ENCODE results near the gene LMTK2.

The LMTK2 gene

DNA sequence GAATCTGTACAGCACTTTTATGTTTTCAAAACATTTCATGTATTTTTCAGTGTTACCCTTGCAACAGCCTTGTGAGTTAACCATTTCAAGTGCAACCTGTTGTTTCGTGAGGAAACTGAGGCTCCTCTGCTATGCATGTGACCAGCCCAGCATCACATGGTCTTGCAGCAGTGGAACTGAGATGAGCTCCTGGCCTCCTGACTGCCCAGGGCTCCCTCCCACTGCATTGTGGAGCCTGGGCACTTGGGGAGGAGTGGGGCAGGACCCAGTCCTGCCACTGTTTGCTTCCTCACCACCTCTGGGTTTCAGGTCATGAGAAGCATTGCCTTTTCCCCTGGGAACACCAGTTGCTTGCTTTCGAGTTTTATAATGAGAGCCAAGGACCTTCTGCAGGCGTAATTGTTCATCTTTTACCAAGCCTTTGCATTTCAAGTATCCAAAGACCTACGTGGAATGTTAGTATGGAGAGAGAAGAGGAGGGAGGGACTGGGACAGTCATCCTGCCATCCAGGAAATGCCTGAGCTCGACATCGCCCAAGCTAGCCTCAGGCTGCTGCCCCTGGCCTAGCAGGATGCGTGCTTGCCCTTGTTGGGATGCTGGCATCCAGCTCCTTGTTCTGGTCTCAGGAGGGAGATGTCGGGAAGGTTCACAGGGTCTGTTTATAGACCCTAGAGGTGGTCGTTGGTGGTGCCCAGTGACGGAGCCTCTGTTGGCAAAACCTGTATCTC, 72.3 kb downstream of the LMTK2 start:
- no peak for DNase-seq

DNA sequence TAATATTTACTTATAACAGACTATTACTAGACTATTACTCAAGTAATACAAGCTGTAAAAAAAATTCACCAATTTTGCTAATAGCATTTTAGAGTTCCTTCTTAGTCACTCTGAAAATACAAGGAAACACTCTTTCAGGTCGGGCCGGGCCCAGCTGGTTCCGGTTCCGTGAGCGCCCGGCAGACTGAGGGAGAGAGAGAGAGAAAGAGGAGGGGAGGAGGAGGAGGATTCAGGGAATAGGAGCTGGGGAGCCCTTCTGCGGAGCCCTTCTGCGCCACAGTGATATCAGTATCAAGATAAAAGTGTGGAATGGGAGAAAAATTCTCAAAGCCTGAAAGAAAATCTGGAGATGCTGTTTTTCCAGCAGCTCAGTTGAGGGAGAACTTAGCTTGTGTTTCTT, 74.1 kb downstream of the LMTK2 start:
- no peak for DNase-seq

DNA sequence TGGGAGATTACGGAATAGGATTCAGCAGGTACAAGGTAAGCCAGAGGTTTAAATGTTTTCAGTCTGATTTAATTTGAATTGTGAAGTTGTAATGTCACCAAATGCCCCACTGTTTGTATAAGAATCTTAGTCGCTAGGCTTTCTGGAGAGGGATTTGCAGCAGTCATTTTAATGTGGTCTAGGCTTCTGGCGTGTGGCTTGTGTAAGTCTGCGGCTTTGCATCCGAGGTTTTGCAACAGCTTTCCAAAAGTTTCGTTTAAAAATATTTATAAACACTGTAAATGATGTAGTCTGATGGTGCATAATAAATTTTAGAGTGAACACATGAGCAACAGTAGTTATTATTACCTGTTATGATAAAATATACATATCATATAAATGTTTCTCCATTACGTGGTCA, 78.4 kb downstream of the LMTK2 start:
- no peak for DNase-seq

DNA sequence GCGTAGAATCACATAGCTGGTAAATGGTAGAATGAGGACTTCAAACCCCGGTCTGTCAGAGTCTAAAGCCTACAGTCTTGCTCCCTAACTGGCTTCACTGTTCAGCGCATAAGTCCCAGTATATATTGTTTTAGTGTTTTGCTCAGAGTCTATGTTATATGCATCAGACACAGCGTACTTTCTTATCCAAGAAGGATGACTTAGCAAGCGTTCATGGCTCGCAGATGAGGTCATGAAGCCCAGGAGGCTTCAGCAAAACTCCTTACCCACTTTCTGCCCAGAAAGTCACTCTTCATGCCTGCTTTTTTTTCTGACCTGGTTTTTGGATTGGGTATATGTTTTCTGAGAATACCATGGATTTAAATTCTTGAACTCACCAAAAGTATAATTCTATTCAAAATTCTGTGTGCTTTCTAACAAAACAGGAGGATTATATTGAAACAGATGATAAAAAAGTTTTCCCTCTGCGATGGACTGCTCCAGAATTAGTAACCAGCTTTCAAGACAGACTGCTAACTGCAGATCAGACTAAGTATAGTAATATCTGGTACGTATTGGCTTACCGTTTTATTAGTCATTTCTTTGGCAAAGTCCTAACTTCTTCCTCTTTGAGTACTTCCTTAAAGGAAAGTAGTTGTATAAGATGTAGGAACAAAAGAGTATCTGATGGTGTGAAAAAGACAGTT, 79.9 kb downstream of the LMTK2 start:
- DNase-seq = no peak

DNA sequence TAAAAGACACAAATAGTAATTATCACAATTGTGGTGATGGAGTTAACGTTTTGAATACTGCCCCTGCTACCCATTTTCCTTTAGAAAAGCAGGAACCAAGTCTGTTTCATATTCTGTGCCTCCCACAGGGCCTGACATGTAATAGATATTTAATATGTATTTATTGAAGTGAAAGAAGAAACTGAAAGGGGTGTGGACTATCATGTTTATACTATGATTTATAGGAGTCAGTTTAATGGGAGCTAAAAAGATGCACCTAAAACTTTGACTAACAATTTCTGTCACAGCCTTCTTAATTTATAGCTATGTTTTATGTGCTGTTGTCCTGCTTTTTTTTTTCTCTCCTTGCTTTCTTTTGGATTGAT, 80.5 kb downstream of the LMTK2 start:
- no peak for DNase-seq

DNA sequence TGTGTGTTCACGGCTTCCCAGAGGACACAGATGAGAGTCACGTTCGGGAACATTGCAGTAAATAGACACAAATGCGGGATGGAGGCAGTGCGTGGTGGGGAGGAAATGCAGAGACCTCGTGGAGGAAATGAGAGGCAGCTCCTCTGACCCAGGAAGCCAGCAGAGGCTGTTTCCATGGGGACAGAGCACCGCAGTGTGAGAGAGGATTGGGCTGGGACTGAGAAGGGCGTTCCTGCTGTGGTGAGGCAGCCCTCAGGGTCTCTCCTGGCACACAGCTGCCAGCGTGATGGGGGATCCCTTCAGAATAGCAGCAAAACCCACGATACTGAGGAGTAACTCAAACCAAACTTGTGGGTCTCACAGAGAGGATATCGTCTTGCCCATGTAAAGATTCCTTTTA, 82.9 kb downstream of the LMTK2 start:
- DNase-seq = no peak

DNA sequence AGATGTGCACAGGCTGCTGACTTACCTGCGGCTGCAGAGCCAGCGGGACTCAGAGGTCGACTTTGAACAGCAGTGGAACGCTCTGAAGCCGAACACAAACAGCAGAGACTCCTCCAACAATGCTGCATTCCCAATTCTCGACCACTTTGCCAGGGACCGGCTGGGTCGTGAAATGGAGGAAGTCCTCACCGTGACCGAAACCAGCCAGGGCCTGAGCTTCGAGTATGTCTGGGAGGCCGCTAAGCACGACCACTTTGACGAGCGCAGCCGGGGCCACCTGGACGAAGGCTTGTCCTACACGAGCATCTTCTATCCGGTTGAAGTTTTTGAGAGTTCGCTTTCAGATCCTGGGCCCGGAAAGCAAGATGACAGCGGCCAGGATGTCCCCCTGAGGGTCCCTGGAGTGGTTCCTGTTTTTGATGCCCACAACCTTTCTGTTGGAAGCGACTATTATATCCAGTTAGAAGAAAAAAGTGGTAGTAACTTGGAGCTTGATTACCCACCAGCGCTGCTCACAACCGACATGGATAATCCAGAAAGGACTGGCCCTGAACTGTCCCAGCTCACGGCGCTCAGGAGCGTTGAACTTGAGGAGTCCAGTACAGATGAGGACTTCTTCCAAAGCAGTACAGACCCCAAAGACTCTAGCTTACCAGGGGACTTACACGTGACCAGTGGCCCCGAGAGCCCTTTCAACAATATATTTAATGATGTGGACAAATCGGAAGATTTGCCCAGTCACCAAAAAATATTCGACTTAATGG, 85.2 kb downstream of the LMTK2 start:
- DNase-seq = no peak

DNA sequence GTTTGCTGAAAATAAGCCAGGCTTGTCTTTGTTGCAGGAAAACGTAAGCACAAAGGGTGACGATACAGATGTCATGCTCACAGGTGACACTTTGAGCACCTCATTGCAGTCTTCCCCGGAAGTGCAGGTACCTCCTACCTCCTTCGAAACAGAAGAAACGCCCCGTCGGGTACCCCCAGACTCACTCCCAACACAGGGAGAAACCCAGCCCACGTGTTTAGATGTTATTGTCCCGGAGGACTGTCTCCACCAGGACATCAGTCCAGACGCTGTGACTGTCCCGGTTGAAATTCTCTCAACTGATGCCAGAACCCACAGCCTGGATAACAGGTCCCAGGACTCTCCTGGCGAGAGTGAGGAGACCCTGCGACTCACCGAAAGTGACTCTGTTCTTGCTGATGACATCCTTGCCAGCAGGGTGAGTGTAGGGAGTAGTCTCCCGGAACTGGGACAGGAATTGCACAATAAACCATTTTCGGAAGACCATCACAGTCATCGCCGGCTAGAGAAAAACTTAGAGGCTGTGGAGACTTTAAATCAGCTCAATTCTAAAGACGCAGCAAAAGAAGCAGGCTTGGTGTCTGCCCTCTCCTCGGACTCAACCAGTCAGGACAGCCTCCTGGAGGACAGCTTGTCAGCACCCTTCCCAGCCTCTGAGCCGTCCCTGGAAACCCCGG, 86.3 kb downstream of the LMTK2 start:
- DNase-seq = no peak

DNA sequence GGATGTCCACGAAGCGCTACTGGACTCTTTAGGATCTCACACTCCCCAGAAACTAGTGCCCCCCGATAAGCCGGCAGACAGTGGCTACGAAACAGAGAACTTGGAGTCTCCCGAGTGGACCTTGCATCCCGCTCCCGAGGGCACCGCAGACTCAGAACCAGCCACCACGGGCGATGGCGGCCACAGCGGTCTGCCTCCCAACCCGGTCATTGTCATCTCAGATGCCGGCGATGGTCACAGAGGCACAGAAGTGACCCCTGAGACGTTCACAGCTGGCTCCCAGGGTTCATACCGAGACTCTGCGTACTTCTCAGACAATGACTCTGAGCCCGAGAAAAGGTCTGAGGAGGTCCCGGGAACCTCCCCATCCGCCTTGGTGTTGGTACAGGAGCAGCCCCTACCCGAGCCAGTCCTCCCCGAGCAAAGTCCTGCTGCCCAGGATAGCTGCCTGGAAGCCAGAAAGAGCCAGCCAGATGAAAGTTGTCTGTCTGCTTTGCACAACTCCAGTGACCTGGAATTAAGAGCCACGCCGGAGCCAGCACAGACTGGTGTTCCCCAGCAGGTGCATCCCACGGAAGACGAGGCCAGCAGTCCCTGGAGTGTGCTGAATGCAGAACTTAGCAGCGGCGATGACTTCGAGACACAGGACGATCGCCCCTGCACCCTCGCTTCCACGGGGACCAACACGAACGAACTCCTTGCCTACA, 87.0 kb downstream of the LMTK2 start:
- DNase-seq = no peak

DNA sequence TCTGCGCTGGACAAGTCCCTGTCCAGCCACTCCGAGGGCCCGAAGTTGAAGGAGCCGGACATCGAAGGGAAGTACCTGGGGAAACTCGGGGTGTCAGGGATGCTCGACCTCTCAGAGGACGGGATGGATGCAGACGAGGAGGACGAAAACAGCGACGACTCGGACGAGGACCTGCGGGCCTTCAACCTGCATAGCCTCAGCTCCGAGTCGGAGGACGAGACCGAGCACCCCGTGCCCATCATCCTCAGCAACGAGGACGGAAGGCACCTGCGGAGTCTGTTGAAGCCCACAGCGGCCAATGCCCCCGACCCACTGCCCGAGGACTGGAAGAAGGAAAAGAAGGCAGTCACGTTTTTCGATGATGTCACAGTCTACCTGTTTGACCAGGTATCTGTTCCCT, 87.5 kb downstream of the LMTK2 start:
- no peak for DNase-seq

DNA sequence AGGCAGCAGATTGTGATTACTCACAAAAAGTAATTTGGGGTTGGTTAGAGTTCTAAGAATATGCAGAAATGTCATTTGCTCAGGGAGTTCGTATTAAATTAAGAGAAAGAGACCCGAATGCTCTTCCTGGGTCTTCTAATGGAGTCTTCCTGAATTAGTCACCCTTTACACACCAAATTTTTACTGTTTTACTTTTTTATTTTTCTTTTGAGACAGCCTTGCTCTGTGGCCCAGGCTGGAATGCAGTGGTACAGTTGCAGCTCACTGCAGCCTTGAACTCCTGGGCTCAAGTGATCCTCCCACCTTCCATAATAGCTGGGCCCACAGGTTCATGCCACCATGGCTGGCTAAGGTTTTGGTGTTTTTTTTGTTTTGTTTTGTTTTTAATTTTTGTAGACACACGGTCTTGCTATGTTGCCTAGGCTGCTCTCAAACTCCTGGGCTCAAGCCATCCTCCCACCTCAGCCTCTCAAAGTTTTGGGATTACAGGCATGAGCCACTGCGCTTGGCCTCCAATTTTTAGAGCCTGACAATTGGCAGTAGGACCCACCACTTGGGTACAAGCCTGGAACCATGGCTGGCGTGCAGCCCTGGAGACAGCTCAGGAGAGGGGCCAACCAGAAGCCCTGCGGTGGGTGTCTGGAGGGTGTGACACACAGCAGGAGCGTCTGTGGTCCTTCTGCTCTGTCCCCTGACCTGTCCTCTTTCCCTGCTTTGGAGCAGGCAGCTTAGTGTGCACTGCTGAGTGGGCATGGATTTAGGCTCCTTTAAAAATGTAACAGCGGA, 88.2 kb downstream of the LMTK2 start:
- DNase-seq = no peak

DNA sequence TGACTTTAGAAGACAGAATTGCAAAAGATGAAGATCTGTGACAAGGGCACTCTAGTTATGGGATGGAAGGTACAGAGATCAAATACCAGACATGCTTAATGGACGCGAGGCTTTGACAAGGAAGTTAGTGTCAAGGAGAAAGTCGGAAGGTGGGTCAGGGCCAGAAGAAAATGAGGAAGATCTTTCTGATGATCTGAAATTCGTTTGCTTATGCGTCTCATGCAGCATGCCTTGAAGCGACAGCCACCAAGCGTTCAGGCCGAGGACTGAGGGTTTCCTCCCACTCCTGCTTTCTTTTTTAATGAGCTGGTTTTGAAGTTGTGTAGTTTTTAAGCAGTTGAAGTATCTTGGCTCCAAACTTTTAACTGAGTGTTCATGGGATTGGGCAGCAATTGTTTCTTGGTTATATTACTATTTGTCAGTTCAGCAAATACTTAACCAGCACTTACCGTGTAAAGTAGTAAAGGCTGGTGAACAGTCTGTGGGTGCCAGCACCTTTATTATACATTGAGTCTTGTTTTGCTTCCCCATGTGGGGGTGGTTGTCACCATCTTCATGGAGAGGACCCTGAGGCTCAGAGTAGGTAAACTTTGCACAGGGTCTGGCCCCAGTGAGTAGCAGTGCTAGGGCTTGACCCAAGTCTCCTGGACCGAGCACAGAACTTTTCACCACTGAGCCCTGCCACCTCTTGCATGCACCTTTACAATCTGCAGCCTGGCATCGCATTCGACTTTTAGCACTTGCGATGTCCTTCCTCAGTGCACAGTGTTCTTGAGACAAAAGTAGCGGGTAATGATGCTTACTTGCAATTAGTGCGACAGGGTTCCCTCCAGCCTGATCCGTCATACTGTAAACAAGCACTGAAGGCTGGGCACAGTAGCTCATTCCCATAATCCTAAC, 90.3 kb downstream of the LMTK2 start:
- no peak for DNase-seq

DNA sequence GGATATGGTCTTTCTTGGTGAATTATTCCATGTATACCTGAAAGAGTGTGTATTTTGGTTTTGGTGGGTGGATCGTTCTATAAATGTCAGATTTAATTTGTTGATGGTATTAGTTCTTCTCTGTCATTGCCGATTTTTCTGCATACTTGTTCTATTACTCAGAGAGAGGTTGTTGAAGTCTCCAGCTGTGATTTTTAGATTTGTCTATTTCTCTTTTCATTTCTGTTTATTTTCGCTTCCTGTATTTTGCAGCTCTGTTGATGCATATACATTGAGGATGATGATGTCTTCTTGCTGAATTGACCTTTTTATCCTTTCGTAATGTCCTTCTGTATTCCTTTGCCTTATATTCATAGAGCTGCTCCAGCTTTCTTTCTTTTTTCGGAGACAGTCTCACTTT, 92.5 kb downstream of the LMTK2 start:
- no peak for DNase-seq

DNA sequence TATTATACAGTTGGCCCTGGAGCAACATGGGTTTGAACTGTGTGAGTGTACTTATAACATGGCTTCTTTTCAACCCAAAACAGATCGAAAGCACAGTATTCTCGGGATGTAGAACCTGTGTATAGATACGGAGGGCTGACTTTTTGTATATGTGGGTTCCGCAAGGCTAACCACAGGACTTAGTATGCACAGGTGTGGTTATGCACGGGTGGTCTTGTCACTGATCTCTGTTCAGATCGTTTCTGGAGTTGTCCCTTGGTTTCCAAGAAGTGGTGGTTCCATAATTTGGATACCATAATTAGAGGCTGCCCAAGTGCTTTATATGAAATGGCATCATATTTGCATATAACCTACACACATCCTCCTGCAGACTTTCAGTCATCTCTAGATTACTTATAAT, 93.7 kb downstream of the LMTK2 start:
- no peak for DNase-seq

DNA sequence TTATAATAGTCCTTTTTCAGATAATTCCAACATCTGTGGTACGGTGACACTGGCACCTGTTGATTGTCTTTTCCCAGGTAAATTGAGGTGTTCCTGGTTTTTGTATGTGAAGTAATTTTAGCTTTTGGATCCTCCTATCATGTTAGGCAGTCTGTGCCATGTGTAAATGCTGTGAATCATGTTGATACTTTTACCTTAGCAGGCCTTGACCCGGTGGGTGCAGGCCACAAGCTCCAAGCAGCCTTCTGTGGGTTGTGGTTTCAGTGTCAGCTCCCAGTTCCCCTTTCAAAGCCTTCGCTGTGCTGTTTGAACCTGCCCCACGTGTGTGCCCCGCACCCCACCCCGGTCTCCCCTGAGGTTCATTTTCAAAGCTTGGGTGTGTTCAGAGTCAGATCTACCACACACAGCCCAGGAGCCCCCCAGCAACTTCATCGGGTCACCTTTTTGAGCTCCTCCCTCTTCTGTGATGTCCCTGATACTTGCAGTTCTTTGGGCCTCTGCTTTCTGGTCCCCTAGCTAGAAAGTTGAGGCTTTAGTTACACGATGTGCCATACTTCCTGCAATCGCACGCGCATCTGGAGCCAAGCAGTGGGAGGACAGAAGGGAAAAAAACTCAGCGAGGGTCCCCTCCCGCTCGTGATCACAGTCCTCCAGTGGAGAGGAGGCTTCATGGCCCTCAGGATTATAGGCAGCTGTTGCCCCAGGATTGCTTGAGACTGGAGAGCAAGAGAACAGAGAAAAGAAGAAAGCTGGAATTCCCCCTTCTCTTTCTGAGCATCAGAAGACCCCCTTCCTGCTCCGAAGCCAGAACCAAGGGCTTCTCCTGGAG, 95.9 kb downstream of the LMTK2 start:
- peak; percentile 77 for DNase-seq

DNA sequence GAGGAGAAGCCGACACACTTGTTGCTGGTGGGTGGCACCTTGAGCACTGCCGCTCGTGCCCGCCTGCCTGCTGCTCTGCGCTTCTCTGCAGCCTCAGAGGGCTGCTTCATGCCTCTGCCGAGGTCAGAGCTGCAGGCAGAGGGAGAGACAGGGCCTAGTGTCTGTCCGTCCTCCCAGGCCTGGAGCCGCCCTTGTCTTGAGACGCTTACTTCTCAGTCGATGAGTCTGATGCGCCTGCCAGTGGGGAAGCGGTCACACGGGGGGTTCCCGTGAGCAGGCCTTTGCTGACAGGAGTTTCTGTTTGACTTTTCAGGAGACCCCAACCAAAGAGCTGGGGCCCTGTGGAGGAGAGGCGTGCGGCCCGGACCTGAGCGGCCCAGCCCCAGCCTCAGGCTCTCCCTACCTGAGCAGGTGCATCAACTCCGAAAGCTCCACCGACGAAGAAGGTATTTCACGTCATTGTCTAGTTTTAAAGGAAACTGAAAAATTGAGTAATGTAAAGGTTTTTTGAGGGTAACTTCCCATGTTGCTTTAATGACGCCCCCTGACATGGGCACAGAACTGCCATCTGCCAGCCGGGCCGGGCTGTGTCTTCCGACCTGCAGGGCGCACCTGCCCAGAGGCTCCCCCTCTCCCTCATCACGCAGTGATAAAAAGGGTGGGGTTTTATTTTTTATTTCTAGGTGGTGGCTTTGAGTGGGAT, 96.8 kb downstream of the LMTK2 start:
- DNase-seq = no peak

DNA sequence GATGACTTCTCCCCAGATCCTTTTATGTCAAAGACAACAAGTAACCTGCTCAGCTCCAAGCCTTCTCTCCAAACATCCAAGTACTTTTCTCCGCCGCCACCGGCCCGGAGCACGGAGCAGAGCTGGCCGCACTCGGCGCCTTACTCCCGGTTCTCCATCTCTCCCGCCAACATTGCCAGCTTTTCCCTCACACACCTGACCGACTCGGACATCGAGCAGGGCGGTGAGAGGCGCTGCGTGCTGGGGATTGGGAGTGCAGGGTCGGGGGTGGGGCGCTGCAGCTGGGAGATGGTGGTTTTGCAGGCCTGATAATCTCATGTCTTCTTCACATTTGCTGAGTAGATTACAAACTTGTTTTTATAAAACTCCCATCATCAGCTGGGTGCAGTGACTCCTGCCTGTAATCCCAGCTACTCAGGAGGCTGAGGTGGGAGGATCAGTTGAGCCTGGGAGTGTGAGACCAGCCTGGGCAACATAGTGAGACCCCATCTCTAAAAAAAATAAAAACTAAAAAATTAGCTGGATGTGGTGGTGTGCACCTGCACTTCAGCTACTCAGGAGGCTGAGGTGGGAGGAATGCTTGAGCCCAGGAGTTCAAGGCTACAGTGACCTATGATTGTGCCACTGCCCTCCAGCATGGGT, 97.4 kb downstream of the LMTK2 start:
- DNase-seq = no peak

DNA sequence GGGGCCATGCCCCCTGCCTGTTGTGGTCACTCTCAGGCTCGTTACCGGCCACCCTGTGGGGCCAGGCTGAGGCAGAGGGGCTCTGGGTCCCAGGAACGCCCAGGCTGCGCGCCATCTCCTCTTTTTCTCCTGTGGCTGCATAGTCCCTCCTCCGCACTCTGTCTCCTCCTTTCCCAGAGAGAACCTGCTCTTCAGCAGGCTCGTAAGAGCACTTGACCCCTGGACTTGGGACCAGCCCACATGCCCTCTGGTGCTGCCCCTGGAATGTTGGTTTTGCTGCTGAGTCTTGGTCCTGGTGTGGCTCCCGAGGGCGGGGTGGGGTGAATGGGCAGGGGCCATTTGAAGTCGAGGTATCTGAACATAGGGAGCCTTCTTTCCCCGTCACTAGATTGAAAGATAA, 98.0 kb downstream of the LMTK2 start:
- no peak for DNase-seq
